ENCODE measurements around the gene HEATR5A.
"Not testable (repeated sequence)": the region's sequence is repeated elsewhere in the genome, so short reads cannot be mapped to it uniquely, and the experiment has no call there.

The HEATR5A gene

DNA sequence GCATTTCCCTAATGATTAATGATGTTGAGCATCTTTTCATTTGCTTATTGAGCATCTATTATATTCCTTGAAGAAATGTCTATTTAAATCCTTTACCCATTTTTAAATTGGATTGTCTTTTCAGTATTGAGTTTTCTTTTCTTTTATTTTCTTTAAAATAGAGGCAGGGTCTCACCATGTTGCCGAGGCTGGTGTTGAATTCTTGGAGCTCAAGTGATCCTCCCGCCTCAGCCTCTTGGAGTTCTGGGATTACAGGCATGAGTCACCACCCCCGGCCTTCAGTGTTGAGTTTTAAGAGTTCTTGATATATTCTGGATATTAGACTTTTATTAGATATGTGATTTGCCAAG is 139.5 kb downstream of the HEATR5A start:
- DNase-seq, result no peak

DNA sequence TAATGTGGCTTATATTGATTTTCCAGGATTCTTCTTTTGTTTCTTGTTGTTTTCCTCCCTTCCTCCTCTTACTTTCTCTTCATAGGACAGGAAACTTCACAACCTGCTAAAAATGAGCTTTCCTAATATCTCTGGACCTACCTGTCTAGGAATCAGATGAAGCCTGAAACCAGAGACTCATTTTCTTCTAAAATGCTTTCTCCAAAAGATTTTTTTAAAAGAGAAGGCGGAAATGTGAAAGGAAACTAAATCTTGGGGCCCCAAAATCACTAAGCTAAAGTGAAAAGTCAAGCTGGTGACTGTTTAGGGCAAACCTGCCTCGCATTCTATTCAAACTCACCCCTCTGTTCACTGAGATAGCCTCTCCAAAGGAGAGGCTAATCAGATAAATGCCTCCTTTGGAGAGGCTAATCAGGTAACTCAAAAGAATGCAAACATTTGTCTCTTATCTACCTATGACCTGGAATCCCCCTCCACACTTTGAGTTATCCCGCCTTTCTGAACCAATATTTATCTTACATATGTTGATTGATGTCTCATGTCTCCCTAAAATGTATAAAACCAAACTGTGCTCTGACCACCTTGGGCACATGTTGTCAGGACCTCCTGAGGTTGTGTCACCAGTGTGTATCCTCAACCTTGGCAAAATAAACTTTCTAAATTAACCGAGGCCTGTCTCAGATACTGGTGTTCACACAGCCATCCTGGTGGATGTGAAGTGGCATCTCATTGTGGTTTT is 140.0 kb downstream of the HEATR5A start:
- no peak for DNase-seq

DNA sequence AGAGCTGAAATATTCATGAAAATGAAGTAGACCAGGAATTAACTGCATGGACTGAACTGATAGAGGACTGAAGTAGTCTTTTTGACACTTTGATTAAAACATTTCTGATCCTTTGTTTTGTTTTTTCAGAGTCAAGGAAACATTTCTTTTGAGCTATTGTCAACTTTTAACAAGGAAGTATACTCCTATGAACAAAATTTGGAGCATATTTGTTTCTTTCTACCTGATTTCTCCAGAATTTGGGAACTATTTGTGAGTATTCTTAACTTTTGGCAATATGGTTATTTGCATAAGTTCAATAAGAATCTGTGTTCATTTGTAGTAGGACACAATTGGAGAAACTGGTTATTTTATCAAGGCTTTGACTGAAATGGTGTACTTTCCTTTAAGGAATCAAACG is 141.5 kb downstream of the HEATR5A start:
- no peak for DNase-seq

DNA sequence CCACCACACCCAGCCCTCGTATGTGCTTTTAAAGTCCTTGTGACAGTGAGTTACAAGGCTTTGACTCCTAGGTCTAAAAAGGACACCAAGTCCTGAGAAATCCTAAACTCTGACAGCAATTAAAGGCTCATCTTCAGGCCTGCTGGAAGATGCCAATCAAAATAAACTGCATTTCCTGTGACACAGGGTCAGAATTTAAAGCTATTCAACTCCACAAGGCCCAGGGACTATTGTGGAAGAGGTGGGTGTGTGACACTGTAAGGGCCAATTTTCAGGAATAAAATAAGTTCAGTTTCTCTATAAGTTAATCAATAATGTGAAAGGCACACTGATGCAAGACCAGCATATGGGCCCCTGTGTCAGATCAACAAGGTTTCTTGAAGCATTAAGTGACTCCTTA is 143.3 kb downstream of the HEATR5A start:
- DNase-seq, result no peak

DNA sequence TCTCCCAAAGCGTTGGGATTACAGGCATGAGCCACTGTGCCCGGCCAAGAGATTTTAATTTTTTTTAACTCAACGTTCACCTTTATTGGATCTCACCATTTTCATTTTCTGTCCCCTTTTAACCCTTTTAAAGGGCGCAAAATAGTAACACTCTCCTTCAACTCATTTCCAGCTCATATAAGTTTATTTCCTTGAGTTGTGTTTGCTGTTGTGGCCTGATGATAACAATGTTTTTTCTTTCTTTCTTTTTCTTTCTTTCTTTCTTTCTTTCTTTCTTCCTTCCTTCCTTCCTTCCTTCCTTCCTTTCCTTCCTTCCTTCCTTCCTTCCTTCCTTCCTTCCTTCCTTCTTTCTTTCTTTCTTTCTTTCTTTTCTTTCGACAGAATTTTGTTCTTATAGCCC is 143.9 kb downstream of the HEATR5A start:
- not testable (repeated sequence) for DNase-seq

DNA sequence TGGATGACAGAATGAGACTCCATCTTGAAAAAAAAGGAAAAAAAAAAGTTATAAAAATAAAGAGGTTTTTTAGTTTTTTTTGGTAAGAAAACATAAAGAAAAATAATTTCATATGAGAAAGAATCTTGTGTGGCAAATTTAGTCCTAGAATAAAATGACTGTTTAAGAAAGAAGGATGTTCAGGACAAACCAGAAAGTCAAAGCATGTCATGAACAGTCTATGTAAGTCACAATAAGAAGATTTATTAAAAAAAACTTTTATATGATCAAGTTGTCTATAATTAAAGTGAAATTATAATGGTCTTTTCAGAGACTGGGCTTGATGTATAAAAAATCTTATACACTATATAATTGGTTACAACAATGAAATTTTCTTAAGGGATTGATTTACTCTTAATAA is 144.6 kb downstream of the HEATR5A start:
- DNase-seq, result no peak

DNA sequence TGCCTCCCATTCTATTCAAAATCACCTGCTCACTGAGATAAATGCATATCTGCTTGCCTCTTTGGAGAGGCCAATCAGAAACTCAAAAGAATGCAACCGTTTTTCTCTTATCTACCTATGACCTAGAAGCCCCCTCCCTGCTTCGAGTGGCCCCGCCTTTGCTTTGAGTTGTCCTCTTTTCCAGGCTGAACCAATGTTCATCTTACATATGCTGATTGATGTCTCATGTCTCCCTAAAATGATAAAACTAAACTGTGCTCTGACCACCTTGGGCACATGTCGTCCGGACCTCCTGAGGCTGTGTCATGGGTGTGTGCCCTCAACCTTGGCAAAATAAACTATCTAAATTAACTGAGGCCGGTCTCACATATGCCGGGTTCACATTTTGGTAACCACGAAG is 148.7 kb downstream of the HEATR5A start:
- DNase-seq, result no peak

DNA sequence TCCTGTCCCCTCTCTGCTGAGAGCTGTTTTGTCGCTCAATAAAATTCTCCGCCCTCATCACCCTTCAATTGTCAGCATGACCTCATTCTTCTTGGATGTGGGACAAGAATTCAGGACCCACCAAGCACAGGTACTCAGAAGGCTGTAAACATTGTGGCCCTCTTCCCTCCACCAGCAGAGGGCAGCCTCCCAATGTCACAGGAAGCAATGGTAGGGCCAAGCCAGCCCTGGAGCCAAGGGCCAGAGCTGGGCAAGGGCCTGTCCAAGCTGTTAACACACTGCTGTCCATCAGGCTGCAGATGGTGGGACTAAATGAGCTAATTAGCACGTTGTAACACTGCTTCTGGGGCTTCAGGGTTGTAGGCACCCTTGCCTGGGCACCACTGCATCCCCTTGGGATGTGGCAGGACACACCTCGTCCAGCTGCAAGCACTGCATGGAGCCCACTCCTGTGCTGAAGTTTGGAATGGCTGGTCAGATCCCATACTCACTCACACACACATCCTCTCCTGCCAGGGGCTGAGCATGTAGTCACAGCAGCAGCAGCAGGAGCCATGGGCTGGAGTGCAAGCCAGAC is 150.1 kb downstream of the HEATR5A start:
- DNase-seq, result no peak

DNA sequence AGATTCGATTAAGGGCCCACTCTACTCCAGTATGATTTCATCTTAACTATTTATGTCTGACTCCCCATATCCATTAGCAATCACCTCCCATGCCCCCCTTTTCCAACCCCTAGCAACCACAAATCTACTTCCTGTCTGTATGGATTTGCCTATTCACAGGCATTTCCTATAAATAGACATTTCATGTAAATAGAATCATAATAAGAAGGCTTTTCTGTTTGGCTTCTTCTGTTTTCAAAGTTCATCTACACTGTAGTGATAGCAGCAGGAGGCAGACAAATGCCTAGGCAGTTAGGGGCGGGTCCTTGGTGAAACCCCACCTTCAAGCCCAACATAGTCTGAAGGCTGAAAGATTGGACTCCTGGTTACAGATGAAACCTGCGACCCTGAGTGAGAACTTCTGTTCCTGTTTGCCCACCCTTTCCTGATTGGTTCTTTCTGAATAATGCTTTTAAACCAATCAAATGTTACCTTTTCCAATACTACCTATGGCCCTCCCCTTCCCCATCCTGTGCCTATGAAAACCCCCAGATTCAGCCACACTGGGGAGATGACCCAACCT is 150.6 kb downstream of the HEATR5A start:
- DNase-seq, result no peak

DNA sequence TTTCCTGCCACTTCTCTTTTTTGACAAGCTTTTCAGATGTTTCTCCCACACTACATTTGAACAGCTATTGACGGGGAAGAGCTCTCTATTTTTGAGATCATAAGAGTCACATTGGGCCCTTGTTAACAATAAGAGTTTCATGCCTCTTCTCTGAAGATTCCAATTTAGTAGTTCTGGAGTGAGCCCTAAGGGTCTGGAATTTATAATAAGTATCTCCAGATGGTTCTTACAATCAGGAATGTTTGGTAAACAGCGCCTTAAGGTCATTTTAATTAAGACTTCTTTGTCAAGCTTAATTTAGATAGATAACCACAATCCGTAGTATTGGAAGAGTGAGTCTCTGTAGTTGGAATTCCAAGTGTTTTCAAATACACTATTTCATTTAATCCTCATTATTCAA is 152.1 kb downstream of the HEATR5A start:
- DNase-seq, result no peak

DNA sequence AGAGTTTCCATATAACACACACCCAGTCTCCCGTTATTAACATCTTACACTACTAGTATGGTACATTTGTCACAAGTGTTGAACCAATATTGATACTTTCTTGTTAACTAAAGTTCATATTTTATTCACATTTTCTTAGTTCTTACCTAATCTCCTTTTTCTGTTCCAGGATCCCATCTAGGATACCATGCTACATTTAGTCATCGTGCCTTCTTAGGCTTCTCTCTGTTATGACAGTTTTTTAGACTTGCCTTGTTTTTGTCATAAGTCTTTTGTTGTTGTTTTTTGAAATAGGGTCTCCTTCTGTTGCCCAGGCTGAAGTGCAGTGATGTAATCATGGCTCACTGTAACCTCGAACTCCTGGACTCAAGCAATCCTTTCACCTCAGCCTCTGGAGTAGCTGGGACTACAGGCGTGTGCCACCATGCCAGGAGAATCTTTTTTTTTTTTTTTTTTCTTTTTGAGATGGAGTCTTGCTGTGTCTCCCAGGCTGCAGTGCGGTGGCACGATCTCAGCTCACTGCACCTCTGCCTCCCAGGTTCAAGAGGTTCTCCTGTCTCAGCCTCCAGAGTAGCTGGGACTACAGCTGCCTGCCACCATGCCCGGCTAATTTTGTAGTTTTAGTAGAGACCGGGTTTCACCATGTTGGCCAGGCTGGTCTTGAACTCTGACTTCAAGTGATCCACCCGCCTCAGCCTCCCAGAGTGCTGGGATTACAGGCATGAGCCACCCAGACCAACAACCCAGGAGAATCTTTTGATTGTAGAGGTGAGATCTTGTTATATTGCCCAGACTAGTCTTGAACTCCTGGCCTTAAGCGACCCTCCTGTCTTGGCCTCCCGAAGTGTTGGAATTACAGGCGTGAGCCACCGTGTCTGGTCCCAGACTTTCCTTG is 153.7 kb downstream of the HEATR5A start:
- no peak for DNase-seq

DNA sequence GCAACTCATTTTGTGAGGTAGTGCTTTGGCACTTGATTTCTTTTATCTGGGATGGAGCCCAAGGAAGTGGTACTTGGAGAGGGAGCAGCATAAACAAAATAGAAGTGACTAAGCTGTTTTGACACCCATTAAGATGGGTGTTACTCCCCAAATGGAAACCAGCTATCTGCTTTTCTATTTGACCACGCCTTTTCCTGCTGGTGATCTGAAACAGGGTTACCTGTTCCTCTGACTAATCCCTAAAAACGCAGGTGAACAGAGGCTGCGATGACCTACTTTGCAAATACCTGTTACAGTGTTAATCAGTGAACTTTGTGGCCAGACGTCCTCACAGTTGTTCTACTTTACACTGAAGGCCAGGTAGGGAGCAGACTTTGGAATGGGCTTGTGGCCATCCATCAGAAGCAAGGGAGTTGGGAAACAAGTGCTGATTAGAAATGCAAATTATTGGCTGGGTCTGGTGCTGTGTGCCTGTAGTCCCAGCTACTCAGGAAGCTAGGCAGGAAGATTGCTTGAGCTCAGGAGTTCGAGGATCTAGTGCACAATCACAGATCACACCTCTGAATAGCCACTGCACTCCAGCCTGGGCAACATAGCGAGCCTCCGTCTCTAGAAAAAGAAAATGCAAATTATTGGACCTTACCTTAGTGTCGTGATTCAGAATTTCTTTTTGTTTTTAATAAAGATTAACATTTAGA is 154.5 kb downstream of the HEATR5A start:
- DNase-seq, result no peak

DNA sequence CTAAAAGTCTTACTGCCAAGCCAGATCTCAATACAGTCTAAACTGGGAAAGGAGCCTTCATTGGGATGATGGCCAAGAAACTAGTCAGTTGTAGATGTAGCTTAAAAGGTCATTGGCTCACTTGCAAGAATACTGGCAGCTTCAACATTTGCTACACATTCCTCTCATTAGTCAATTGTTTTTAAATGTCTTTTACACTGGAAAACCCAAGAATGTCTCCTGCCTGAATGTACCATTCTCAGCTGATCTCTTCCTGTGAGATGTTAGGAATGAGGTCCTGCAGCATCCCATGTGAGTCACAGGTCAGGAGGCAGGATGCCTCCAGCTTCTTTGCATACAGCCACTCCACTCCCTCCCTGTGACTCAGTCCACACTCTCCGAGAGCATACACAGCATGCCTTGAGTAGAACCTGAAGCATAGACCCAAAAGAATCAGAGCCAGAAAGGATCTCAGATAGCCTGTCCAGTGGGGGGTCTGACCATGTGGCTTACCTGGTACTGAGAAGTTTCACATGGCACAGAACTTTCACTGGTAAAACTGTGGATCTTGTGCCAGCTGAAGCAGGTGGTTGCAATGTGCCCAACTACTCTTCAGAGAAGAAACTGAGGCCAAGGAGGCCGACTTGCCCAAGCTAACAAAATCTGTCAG is 156.7 kb downstream of the HEATR5A start:
- DNase-seq, result no peak

DNA sequence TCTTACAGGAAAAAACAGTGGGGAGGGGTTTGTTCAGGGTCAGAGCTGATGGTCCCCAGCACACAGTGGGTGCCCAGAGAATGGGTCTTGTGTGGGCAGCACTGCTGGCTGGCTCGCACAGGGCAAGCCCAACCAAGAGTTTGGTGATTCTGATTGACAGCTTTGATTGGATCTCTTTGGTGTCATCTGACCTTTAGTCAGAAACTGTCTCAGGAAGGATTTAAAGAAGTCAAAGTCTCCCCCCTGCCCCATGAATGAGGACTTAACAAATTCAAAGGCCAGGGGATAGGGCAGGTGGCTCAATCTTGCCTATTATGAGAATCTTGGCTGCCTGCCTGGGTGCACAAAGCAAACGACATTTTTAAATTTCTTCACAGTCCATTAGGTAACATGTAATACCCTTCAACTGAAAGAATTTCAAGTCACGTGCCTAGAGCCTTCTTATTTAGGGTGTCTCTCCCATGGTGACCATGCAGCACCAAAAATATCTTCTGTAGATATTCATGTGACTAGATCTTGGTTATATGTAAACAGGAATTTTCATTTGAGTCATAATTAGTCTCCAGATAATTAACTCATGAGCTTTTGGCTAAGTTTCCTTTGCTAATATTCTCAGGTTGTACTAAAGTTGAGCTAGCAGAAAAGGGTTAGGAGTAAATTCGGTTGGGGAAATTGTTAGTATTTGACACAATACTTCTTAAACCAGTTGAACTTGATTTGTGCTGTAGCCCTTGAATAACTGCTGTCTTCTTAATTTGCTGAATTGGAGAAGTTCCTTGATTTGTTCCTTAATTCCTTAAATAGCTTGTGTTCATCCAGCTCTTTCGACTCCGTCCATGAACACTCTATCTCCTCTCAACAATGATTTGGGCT is 158.3 kb downstream of the HEATR5A start:
- DNase-seq, result no peak

DNA sequence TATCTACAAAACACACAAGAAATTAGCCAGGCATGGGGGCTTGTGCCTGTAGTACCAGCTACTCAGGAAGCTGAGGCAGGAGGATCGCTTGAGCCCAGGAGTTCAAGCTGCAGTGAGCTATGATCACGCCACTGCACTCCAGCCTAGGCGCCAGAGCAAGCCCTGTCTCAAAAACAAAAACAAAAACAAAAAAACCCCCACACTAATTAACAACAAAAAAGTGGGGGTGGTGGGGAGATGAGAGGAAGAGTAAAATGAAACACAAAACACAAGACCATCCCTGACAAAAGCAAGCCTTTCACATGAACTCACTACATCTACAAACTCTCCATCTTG is 158.9 kb downstream of the HEATR5A start:
- DNase-seq, result no peak

DNA sequence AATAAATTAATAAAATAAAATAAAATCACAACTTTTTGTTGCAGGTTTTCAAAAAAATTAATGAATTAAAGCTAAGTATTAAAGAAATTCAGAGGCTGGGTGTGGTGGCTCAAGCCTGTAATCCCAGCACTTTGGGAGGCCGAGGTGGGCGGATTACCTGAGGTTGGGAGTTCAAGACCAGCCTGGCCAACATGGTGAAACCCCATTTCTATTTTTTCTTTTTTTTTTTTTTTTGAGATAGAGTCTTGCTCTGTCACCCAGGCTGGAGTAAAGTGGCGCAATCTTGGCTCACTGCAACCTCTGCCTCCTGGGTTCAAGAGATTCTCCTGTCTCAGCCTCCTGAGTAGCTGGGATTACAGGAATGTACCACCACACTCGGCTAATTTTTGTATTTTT is 161.3 kb downstream of the HEATR5A start:
- not testable (repeated sequence) for DNase-seq

DNA sequence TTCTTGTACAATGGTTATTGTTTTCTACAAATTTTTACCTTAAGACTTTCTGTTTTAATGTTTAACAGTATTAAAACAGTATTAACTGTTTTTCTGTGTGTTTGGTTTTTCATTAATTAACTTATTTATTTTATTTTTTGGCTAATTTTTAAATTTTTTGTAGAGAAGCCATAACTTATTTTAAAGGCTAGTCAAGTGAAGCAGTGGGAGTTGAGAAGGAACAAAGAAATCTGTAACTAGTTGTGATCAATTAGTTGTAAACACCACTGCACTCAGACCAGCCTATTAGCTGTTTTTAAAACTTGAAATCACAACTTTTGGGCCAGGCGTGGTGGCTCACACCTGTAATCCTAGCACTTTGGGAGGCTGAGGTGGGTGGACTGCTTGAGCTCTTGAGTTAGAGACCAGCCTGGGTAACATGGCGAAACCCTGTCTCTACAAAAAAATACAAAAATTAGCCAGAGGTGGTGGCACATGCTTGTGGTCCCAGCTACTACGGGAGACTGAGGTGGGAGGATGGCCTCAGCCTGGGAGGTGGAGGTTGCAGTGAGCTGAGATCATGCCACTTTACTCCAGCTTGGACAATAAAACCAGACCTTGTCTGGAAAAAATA is 161.8 kb downstream of the HEATR5A start:
- DNase-seq, result no peak

DNA sequence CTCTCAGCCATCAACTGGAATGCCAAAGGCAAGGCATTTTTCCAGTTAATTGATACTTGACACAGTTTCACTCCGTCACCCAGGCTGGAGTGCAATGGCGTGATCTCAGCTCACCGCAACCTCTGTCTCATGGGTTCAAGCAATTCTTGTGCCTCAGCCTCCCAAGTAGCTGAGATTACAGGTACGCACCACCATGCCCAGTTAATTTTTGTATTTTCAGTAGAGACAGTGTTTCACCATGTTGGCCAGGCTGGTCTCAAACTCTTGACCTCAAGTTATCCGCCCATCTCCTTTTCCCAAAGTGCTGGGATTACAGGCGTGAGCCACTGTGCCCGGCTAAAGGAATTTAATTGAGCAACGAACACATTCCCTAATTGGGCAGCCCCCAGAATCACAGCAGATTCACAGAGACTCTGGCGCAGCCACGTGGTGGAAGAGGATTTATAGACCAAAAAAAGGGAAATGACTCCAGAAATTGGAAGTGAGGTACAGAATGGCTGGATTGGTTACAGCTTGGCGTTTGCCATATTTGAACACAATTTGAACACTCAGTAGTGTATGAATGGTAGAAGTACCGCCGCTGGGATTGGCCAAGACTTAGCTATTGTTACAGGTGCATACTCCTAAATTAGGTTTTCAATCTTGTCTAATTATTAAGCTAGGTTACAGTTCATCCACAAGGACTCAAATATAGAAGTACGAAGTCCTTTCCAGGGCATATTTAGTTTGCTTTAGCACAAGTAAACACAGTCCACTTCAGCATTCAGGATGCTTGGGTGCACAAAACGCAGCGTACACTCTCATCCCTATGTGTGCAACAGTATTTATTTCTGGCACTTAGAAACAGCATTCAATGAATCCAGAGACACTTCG is 162.6 kb downstream of the HEATR5A start:
- DNase-seq, result not testable (repeated sequence)

DNA sequence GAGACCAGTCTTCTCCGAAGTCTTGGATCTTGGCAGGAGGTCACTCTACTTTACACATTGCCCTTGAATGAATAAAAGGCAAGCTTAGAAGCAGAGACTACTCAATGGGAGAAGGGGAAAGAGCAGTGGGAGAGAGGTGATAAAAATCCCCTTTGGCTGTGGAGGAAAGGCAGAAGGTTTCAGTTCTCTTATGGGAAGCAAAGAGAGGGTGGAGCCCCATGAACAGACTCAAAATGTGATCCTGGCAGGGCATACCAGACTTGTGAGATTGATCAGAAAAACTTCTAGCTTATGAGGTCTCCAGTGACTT is 163.2 kb downstream of the HEATR5A start:
- DNase-seq, result no peak

DNA sequence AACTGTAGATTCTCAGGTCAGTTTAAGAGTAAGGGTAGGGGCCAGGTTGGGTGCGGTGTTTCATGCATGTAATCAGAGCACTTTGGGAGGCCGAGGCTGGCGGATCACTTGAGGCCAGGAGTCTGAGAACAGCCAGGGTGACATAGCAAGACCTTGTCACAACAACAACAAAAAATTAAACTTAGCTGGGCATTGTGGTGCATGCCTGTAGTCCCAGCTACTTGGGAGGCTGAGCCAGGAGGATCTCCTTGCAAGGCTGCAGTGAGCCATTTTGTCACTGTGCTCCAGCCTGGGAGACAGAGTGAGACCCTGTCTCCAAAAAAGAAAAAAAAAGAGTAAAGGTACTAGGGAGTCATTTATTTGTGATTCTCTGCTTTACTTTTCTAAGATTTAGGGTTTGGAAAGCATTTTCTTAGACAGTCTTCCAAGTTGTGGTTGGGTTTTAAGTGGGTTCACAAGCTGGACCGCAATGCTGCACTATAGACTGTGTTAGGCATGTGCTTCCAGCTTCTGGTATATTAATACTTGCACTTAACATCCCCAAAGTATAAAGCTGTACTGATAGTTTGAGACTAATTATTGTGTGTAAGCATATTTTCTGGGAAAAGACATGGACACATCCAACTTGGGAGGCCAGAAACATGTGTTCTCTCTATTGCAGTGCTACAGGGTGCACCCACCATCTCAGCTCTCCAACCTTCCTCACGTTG is 163.7 kb downstream of the HEATR5A start:
- no peak for DNase-seq

Measured in effector CD8-positive, alpha-beta T cell (primary cell).